Measurements from ENCODE around the gene VMAC.

Gene VMAC

DNA sequence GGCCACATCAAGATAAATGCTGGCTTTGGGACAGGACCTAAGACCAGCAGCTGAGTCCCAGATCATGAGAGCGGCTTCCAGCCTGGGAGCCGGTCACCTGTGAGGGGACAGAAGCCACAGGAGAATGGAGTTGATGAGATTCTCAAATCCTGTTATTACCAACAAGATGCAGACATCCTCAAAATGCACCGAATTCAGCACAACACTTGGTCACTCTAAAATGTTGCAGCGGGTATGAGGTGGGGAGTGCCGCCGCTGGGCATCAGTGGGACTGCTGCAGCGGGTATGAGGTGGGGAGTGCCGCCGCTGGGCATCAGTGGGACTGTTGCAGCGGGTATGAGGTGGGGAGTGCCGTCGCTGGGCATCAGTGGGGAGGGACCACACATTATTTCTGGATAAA, 52.1 kb downstream of the VMAC start:
- Histone ChIP-seq H3K27ac (ENCODE audit: low read depth, low read length) (no peak overlapping the region), H3K4me3 (ENCODE audit: low read depth, low read length) (no peak overlapping the region), H3K27me3 (ENCODE audit: control insufficient read depth, insufficient read depth, low read length) (no peaks in the 10 kb centered on the region), H3K9ac (ENCODE audit: low read depth, low read length) (no peak overlapping the region), H3K4me1 (ENCODE audit: control insufficient read depth, insufficient read depth, low read length) (peaks cover 69% of the 10 kb centered on the region), H3K9me3 (ENCODE audit: control insufficient read depth, insufficient read depth, low read length) (no peaks in the 10 kb centered on the region), H3K36me3 (ENCODE audit: control insufficient read depth, insufficient read depth, low read length) (no peaks in the 10 kb centered on the region)

GRCh38 chr19:5957170-5957569, 52.5 kb downstream of the VMAC start:
- Histone ChIP-seq H3K4me3 (ENCODE audit: low read depth, low read length) (no peak overlapping the region), H3K36me3 (ENCODE audit: control insufficient read depth, insufficient read depth, low read length) (no peaks in the 10 kb centered on the region), H3K4me1 (ENCODE audit: control insufficient read depth, insufficient read depth, low read length) (peaks cover 69% of the 10 kb centered on the region), H3K27ac (ENCODE audit: low read depth, low read length) (no peak overlapping the region), H3K9ac (ENCODE audit: low read depth, low read length) (no peak overlapping the region), H3K9me3 (ENCODE audit: control insufficient read depth, insufficient read depth, low read length) (no peaks in the 10 kb centered on the region), H3K27me3 (ENCODE audit: control insufficient read depth, insufficient read depth, low read length) (no peaks in the 10 kb centered on the region)

DNA sequence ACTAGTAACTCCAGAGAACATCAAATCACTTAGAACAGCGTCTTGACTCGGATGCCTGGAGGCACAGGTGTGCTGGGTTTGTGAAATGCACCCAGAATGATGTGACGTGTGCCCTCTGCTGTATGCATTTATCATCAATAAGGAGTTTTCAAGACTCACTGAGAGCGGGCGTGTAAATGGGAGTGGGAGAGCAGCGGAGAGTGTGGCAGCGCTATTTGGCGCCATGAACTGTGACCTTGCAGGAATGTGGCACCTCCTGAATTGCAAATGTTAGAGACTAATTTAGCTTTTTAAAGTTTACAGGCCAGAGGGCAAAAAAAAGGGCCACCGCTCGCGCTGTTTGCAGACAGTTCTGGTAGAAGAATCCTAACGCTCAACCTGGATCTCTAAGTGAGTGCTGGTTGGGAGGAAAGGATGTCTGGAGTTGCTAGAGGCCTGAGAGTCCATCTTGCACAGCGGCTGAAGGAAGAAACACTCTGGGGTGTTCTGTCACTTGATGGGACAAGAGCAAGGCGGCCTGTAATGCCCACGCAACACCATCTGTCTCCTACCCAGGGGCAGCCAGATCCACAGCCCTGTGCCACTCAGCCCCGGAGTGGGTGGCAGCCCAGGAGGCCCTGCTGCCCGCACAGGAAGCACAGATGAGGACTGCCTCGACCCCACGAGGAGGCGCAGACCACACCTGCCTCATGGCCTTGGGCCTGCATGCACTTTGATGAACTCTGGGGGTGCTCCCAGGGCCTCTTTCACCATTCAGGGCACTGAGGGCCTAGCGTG, 53.6 kb downstream of the VMAC start:
- Histone ChIP-seq H3K9ac (ENCODE audit: low read depth, low read length) (no peak overlapping the region), H3K4me1 (ENCODE audit: control insufficient read depth, insufficient read depth, low read length) (peaks cover 67% of the 10 kb centered on the region), H3K36me3 (ENCODE audit: control insufficient read depth, insufficient read depth, low read length) (no peaks in the 10 kb centered on the region), H3K27ac (ENCODE audit: low read depth, low read length) (peak overlapping the region; percentile 51), H3K4me3 (ENCODE audit: low read depth, low read length) (no peak overlapping the region), H3K27me3 (ENCODE audit: control insufficient read depth, insufficient read depth, low read length) (no peaks in the 10 kb centered on the region), H3K9me3 (ENCODE audit: control insufficient read depth, insufficient read depth, low read length) (no peaks in the 10 kb centered on the region)

DNA sequence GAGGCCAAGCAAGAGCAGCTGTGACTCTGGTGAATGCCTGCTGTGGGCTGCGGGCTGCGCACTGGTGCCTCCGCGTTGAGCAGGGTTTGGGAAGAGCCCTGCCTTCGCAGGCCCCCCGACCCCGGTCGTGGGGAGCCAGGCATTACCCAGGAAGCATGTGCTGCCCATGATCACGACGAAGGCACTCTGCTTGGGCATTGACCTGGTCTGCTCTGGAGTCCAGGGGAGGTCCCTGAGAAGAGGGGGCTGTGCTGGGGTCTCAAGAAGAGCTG, 54.1 kb downstream of the VMAC start:
- Histone ChIP-seq H3K9me3 (ENCODE audit: control insufficient read depth, insufficient read depth, low read length) (no peaks in the 10 kb centered on the region), H3K4me1 (ENCODE audit: control insufficient read depth, insufficient read depth, low read length) (peaks cover 62% of the 10 kb centered on the region), H3K9ac (ENCODE audit: low read depth, low read length) (no peak overlapping the region), H3K4me3 (ENCODE audit: low read depth, low read length) (no peak overlapping the region), H3K27ac (ENCODE audit: low read depth, low read length) (no peak overlapping the region), H3K27me3 (ENCODE audit: control insufficient read depth, insufficient read depth, low read length) (no peaks in the 10 kb centered on the region), H3K36me3 (ENCODE audit: control insufficient read depth, insufficient read depth, low read length) (no peaks in the 10 kb centered on the region)

DNA sequence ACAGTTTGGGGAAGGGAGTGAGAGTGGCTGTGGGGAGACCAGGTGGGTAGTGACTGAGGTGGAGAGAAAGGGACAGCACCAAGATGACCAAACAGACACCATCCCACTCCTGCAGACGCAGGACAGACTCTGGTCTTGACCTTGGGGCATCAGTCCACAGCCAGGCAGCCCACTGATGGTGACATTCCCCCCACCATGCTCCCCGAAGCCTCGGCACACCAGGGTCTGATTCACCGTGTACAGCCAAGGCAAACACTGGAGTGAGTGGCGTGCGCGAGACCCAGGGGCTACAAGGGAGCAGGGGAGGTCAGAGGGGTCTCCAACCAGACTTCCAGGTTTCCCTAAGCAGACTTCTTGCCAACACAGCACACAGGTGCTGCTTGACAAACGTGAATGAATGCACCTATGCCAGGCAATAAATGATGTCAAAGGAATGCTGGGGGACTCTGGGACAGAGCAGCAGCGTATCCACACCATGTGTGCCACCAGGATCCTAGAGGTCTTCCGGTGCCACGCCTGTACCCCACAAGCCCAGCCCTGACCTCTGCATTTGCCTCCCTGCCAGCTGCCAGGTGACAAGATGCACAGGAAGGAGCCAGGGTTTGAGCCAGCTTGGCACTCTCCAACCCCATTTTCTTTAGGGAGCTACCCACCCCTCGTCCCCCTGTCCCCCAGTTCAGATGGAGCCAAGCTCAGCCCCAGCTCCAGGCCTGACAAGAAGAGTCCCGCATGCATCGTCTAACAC, 54.8 kb downstream of the VMAC start:
- no peak overlapping the region for H3K9ac ChIP-seq (ENCODE audit: low read depth, low read length)
- no peak overlapping the region for H3K27ac ChIP-seq (ENCODE audit: low read depth, low read length)
- no peaks in the 10 kb centered on the region for H3K27me3 ChIP-seq (ENCODE audit: control insufficient read depth, insufficient read depth, low read length)
- peaks cover 55% of the 10 kb centered on the region for H3K4me1 ChIP-seq (ENCODE audit: control insufficient read depth, insufficient read depth, low read length)
- H3K36me3 ChIP-seq (ENCODE audit: control insufficient read depth, insufficient read depth, low read length) = no peaks in the 10 kb centered on the region
- H3K9me3 ChIP-seq (ENCODE audit: control insufficient read depth, insufficient read depth, low read length) = no peaks in the 10 kb centered on the region
- no peak overlapping the region for H3K4me3 ChIP-seq (ENCODE audit: low read depth, low read length)

Data from HUES48 (cell line).